Fibroblast of lung (primary cell): ENCODE results near the gene ZNF654. TPM values are rescaled to one million over a fixed set of nuclear protein-coding genes. Genes with fewer than 3 reads are reported as not detected.
A peak's percentile ranks its signal among the peaks of the same experiment; 100 is the strongest.

Source experiments
- DNase-seq, 2 donors: peaks; one replicate each; pipeline versions ENCODE4 v3.0.0 to v3.0.0-alpha.2; 2010; ENCODE audit warnings: low read depth in 2 of 2
- H2AFZ ChIP-seq: 2 replicates; pipeline ENCODE4 v1.5.1; 2012; ENCODE audit warnings: low read length, control low read depth, inconsistent platforms
- H3K27ac ChIP-seq: 2 replicates; pipeline ENCODE4 v1.5.1; 2011; ENCODE audit warnings: low read length, control low read depth; ENCODE audit not compliant: insufficient read depth
- H3K27me3 ChIP-seq: 2 replicates; pipeline ENCODE4 v1.5.1; 2011; ENCODE audit warnings: mild to moderate bottlenecking, low read length; ENCODE audit not compliant: control insufficient read depth, insufficient read depth
- H3K36me3 ChIP-seq: 2 replicates; pipeline ENCODE4 v1.5.1; 2011; ENCODE audit warnings: low read length; ENCODE audit not compliant: control insufficient read depth, insufficient read depth
- H3K4me1 ChIP-seq: 2 replicates; pipeline ENCODE4 v1.5.1; 2011; ENCODE audit warnings: low read length; ENCODE audit not compliant: control insufficient read depth, insufficient read depth; ENCODE audit errors: extremely low read depth
- H3K4me2 ChIP-seq: 2 replicates; pipeline ENCODE4 v1.5.1; 2011; ENCODE audit warnings: low read length, control low read depth; ENCODE audit not compliant: insufficient read depth; ENCODE audit errors: extremely low read depth
- H3K4me3 ChIP-seq, 4 experiments: fragments of 200-600 bp in 1 of 4; sonication (generic) in 1 of 4; replicated peaks in 1 of 4; 2 replicates each; pipeline ENCODE4 v1.5.1; 2011 to 2016; ENCODE audit warnings: low read length in 4 of 4, low read depth in 3 of 4, mild to moderate bottlenecking in 3 of 4, control low read depth in 2 of 4, inconsistent platforms in 1 of 4, mixed read lengths in 1 of 4; ENCODE audit not compliant: insufficient read depth in 1 of 4; ENCODE audit errors: control extremely low read depth in 1 of 4
- H3K79me2 ChIP-seq: 2 replicates; pipeline ENCODE4 v1.5.1; 2012; ENCODE audit warnings: mild to moderate bottlenecking, low read length, inconsistent platforms; ENCODE audit not compliant: control insufficient read depth, insufficient read depth
- H3K9ac ChIP-seq: 2 replicates; pipeline ENCODE4 v1.5.1; 2011; ENCODE audit warnings: mild to moderate bottlenecking, low read length, control low read depth; ENCODE audit not compliant: insufficient read depth
- H3K9me3 ChIP-seq: 2 replicates; pipeline ENCODE4 v1.5.1; 2012; ENCODE audit warnings: low read depth, low read length; ENCODE audit not compliant: control insufficient read depth, insufficient read depth
- H4K20me1 ChIP-seq: 2 replicates; pipeline ENCODE4 v1.5.1; 2011; ENCODE audit warnings: low read length; ENCODE audit not compliant: control insufficient read depth, insufficient read depth; ENCODE audit errors: extremely low read depth
- EZH2 ChIP-seq: IDR thresholded peaks from 2 replicates; pipeline ENCODE4 v1.5.1; 2012; ENCODE audit warnings: low read length, control low read depth, mild to moderate bottlenecking; ENCODE audit errors: missing control alignments
- polyA plus RNA-seq, 2 donors: library from polyadenylated mRNA; depleted of rRNA in 1 of 2; stranded (reverse) in 1 of 2; unstranded in 1 of 2; fragments of >200 nt; gene quantifications; 2 replicates each; pipeline ENCODE4 v1.2.1, GENCODE V29; 2011 to 2012; ENCODE audit warnings: missing spikeins in 1 of 2
- total RNA-seq: library from RNA; depleted of rRNA; stranded (reverse); fragments of >200 nt; gene quantifications from 2 replicates; pipeline ENCODE4 v1.2.1, GENCODE V29; 2014
- TF ChIP-seq, protein P1 (sequence below), 2 donors: IDR thresholded peaks in 1 of 2; conservative IDR thresholded peaks in 1 of 2; 1 replicate in 1 of 2; 2 replicates in 1 of 2; pipeline ENCODE4 v1.5.1; 2011 to 2012; ENCODE audit warnings: low read length in 2 of 2, control low read depth in 1 of 2, inconsistent platforms in 1 of 2, low read depth in 1 of 2, mild to moderate bottlenecking in 1 of 2

ZNF654 gene
- total and polyA plus RNA-seq, 2 donors (not counting 1 experiment from before 2014, with no cell fraction given), result 6.5 to 16.3 TPM

DNA sequence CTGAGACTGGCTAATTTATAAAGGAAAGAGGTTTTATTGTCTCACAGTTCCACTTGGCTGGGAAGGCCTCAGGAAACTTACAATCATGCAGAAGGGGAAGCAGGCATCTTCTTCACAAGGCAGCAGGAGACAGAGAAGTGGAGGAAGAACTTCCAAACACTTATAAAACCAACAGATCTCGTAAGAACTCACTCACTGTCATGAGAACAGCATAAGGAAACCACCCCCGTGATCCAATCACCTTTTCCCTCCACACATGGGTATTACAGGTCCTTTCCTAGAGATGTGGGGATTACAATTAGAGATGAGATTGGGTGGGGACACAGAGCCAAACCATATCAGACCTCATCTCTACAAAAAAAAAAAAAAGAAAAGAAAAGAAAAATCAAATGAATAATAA is 26.0 kb upstream of the ZNF654 start:
- Histone ChIP-seq H2AFZ (peak overlapping the region; percentile 55), H3K4me3 (no peak overlapping the region), H3K9me3 (no peaks in the 10 kb centered on the region), H3K36me3 (no peaks in the 10 kb centered on the region), H3K27me3 (no peaks in the 10 kb centered on the region), H3K79me2 (no peaks in the 10 kb centered on the region), H3K27ac (no peak overlapping the region), H3K9ac (no peak overlapping the region), H3K4me2 (no peak overlapping the region), H3K4me1 (no peaks in the 10 kb centered on the region), H4K20me1 (no peaks in the 10 kb centered on the region)
- no peak for DNase-seq
- TF ChIP-seq EZH2, result no peak
- TF ChIP-seq, protein P1, sequence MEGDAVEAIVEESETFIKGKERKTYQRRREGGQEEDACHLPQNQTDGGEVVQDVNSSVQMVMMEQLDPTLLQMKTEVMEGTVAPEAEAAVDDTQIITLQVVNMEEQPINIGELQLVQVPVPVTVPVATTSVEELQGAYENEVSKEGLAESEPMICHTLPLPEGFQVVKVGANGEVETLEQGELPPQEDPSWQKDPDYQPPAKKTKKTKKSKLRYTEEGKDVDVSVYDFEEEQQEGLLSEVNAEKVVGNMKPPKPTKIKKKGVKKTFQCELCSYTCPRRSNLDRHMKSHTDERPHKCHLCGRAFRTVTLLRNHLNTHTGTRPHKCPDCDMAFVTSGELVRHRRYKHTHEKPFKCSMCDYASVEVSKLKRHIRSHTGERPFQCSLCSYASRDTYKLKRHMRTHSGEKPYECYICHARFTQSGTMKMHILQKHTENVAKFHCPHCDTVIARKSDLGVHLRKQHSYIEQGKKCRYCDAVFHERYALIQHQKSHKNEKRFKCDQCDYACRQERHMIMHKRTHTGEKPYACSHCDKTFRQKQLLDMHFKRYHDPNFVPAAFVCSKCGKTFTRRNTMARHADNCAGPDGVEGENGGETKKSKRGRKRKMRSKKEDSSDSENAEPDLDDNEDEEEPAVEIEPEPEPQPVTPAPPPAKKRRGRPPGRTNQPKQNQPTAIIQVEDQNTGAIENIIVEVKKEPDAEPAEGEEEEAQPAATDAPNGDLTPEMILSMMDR (conservative IDR thresholded peaks at IDR 0.05 in 1 of 2, IDR thresholded peaks at IDR 0.05 in 1 of 2; ENCODE audit: low read depth in 1 of 2, low read length in 2 of 2), result no peak

DNA sequence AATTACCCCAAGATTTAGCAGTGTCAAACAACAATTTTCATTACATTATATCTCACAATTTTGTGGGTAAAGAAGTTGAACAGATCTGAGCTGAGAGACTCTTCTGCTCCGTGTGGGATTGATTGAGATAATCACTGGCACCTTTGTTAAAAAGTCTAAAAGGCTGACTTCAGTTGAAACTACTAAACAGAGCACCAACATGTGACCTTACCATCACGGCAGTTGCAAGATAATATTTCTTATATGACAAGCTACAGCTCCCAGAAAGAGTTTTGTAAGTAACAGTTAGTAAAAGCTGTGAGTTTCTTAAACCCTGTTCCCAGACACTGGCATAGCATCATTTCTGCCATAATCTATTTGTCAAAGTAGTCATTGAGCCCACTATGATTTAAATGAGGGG is 25.2 kb upstream of the ZNF654 start:
- H3K4me2 ChIP-seq, result no peak overlapping the region
- no peak overlapping the region for H3K9ac ChIP-seq
- TF ChIP-seq, protein P1 (conservative IDR thresholded peaks at IDR 0.05 in 1 of 2, IDR thresholded peaks at IDR 0.05 in 1 of 2; ENCODE audit: low read depth in 1 of 2, low read length in 2 of 2), result no peak
- TF ChIP-seq EZH2, result no peak
- H3K27me3 ChIP-seq, result no peaks in the 10 kb centered on the region
- H3K9me3 ChIP-seq, result no peaks in the 10 kb centered on the region
- H2AFZ ChIP-seq, result peak overlapping the region; percentile 37
- DNase-seq, result peak in 1 of 2 donors; percentile 3
- no peak overlapping the region for H3K4me3 ChIP-seq
- H4K20me1 ChIP-seq, result no peaks in the 10 kb centered on the region
- H3K27ac ChIP-seq, result no peak overlapping the region
- H3K4me1 ChIP-seq, result no peaks in the 10 kb centered on the region
- no peaks in the 10 kb centered on the region for H3K36me3 ChIP-seq
- no peaks in the 10 kb centered on the region for H3K79me2 ChIP-seq

DNA sequence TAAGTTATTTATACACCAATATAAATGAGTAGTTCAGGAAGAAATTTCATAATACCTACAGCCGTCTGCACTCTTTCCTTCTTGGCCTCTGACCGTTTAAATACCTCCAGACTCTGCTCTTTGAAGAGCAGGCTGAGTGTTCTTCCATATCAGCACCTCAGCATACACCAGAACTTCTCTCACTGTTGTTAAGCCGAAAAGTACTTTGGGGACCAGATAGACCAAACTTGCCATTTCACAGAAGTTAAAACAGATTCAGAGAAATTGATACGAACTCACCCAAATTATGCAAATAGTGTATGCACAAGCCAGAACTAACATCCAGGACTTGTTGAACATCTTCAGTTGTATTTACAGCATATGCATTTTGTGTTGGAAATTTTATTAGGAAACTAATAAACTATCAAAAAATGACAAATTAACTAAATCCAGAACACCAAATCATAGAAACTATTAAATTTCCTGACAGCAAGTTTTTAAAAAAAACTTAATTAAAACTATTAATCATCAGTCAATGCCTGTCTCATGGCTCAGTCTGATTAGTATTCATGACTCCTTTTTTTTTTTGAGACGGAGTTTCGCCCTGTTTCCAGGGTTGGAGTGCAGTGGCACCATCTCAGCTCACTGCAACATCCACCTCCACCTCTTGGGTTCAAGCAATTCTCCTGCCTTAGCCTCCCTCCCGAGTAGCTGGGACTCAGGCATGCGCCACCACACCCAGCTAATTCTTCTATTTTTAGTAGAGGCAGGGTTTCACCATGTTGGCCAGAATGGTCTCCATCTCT is 24.4 kb upstream of the ZNF654 start:
- Histone ChIP-seq H3K9me3 (no peaks in the 10 kb centered on the region), H3K4me1 (no peaks in the 10 kb centered on the region), H3K9ac (no peak overlapping the region), H3K4me2 (no peak overlapping the region), H2AFZ (no peak overlapping the region), H3K4me3 (no peak overlapping the region), H3K79me2 (no peaks in the 10 kb centered on the region), H3K27me3 (no peaks in the 10 kb centered on the region), H4K20me1 (no peaks in the 10 kb centered on the region), H3K27ac (no peak overlapping the region), H3K36me3 (no peaks in the 10 kb centered on the region)
- DNase-seq, result no peak
- TF ChIP-seq, protein P1 (conservative IDR thresholded peaks at IDR 0.05 in 1 of 2, IDR thresholded peaks at IDR 0.05 in 1 of 2; ENCODE audit: low read depth in 1 of 2, low read length in 2 of 2), result no peak
- TF ChIP-seq EZH2, result no peak
